GM12878 (cell line): ENCODE data around the gene AZU1. TPM values are rescaled to one million over a fixed set of nuclear protein-coding genes. Genes with fewer than 3 reads are reported as not detected.

Experiments
- ATAC-seq: fragments of 200-7000 bp; cut with Tn5 transposase; 3 replicates; pipeline ENCODE4 v1.9.1; 2020; ENCODE audit warnings: mild to moderate bottlenecking, moderate library complexity
- BruUV-seq: library from RNA; stranded (reverse); fragments of 400-500 nt; replicated peaks from 2 replicates; lab custom pipeline; 2021; lab: Mats Ljungman, UMichigan
- CTCF ChIA-PET: fragments of 300-600 bp; sonication (Branson Sonifier 250); formaldehyde crosslinking; extraction: SDS; loops from one replicate; lab custom pipeline; 2021; ENCODE audit warnings: inconsistent platforms; lab: Yijun Ruan, JAX
- POLR2A ChIA-PET: fragments of 350-600 bp; formaldehyde crosslinking; extraction: SDS; loops from one replicate; lab custom pipeline; 2021; ENCODE audit warnings: inconsistent platforms; lab: Charles Lee
- RAD21 ChIA-PET: fragments of 300-600 bp; sonication (Branson Sonifier 250); formaldehyde crosslinking; loops from one replicate; lab custom pipeline; 2023; ENCODE audit warnings: antibody characterized with exemption; ENCODE audit not compliant: unreplicated experiment; lab: Charles Lee
- SMC1A ChIA-PET: fragments of 300-600 bp; sonication (Branson Sonifier 250); formaldehyde crosslinking; loops from one replicate; lab custom pipeline; 2023; ENCODE audit not compliant: unreplicated experiment, uncharacterized antibody; lab: Charles Lee
- DNase-seq: peaks from one replicate; pipeline ENCODE4 v3.0.0-alpha.2; 2011; ENCODE audit warnings: low read depth, low spot score
- FAIRE-seq: peaks from 3 replicates; lab custom pipeline; 2011; peaks lifted over from hg19 to GRCh38; lab: Jason Lieb, UNC
- H2AFZ ChIP-seq: 2 replicates; pipeline ENCODE4 v1.6.0; 2011; ENCODE audit warnings: low read depth, low read length, control low read depth; ENCODE audit not compliant: control insufficient read depth
- H3K27ac ChIP-seq: 2 replicates; pipeline ENCODE4 v1.5.1; 2011; ENCODE audit warnings: control low read depth; ENCODE audit not compliant: control insufficient read depth, insufficient read depth
- H3K27me3 ChIP-seq, 2 experiments: replicated peaks in 1 of 2; 2 replicates each; pipeline versions ENCODE4 v1.6.0 to v1.6.1; 2011; ENCODE audit warnings: low read length in 1 of 2; ENCODE audit not compliant: control insufficient read depth in 2 of 2, insufficient read depth in 2 of 2
- H3K36me3 ChIP-seq, 2 experiments: 2 replicates each; pipeline ENCODE4 v1.5.1; 2011; ENCODE audit warnings: low read length in 1 of 2; ENCODE audit not compliant: control insufficient read depth in 2 of 2, insufficient read depth in 2 of 2
- H3K4me1 ChIP-seq: 2 replicates; pipeline ENCODE4 v1.6.1; 2011; ENCODE audit warnings: mild to moderate bottlenecking, low read length, moderate library complexity, mixed read lengths; ENCODE audit not compliant: control insufficient read depth, insufficient read depth
- H3K4me2 ChIP-seq: 2 replicates; pipeline ENCODE4 v1.6.0; 2011; ENCODE audit warnings: control low read depth; ENCODE audit not compliant: control insufficient read depth, insufficient read depth
- H3K4me3 ChIP-seq: fragments of 200-600 bp; sonication (generic); 2 replicates; pipeline ENCODE4 v1.5.1; 2016
- H3K79me2 ChIP-seq: 2 replicates; pipeline ENCODE4 v1.6.0; 2011; ENCODE audit warnings: low read length; ENCODE audit not compliant: control insufficient read depth, insufficient read depth
- H3K9ac ChIP-seq: 2 replicates; pipeline ENCODE4 v1.8.0; 2011; ENCODE audit warnings: low read length, control low read depth, mixed read lengths; ENCODE audit not compliant: control insufficient read depth, insufficient read depth
- H3K9me3 ChIP-seq: replicated peaks from 3 replicates; pipeline ENCODE4 v1.5.1; 2011; ENCODE audit warnings: mild to moderate bottlenecking, low read length; ENCODE audit not compliant: control insufficient read depth, insufficient read depth
- H4K20me1 ChIP-seq: 2 replicates; pipeline ENCODE4 v1.6.0; 2011; ENCODE audit not compliant: control insufficient read depth, insufficient read depth
- DPF2 ChIP-seq: fragments of 450-650 bp; IDR thresholded peaks from 2 replicates; pipeline ENCODE4 v1.6.1; 2017; ENCODE audit warnings: mild to moderate bottlenecking
- ELK1 ChIP-seq: IDR thresholded peaks from 2 replicates; pipeline ENCODE4 v1.6.1; 2012; ENCODE audit warnings: low read depth, low read length, improper control_type of control experiment
- JUND ChIP-seq: IDR thresholded peaks from 2 replicates; pipeline ENCODE4 v1.6.1; 2012; ENCODE audit warnings: low read depth, mild to moderate bottlenecking, low read length, improper control_type of control experiment, moderate library complexity
- MYB ChIP-seq: fragments of 150-350 bp; IDR thresholded peaks from 2 replicates; pipeline ENCODE4 v1.6.1; 2014; ENCODE audit warnings: mild to moderate bottlenecking, low read depth, low read length, borderline replicate concordance
- SREBF1 ChIP-seq: IDR thresholded peaks from 2 replicates; pipeline ENCODE4 v1.6.1; 2012; ENCODE audit warnings: mild to moderate bottlenecking, low read length
- SUPT20H ChIP-seq: IDR thresholded peaks from 2 replicates; pipeline ENCODE4 v1.6.1; 2011; ENCODE audit warnings: low read depth, mild to moderate bottlenecking, low read length, moderate library complexity, borderline replicate concordance; ENCODE audit not compliant: control insufficient read depth
- TAF1 ChIP-seq: IDR thresholded peaks from 2 replicates; pipeline ENCODE4 v1.6.1; 2011; ENCODE audit warnings: mild to moderate bottlenecking, low read depth, low read length, borderline replicate concordance
- YBX1 ChIP-seq: fragments of 450-650 bp; IDR thresholded peaks from 2 replicates; pipeline ENCODE4 v1.6.1; 2016; ENCODE audit warnings: antibody characterized with exemption
- ZBTB4 ChIP-seq: fragments of 450-650 bp; formaldehyde crosslinking; IDR thresholded peaks from 2 replicates; pipeline ENCODE4 v1.4.0; 2022; ENCODE audit warnings: mild to moderate bottlenecking, moderate library complexity
- ZNF207 ChIP-seq: fragments of 450-650 bp; IDR thresholded peaks from 2 replicates; pipeline ENCODE4 v1.6.1; 2014; ENCODE audit warnings: antibody characterized with exemption, mild to moderate bottlenecking, borderline replicate concordance
- WGBS: methylation state at CpG from one replicate; pipeline ENCODE4 v1.1.6; 2016; ENCODE audit warnings: low lambda C conversion rate; ENCODE audit not compliant: insufficient replicate concordance, insufficient coverage; ENCODE audit errors: missing lambda C conversion rate; 5-methylcytosine and 5-hydroxymethylcytosine counted together
- in situ Hi-C: fragments of 300-500 bp; cut with MboI; formaldehyde crosslinking; loops from 9 replicates; pipeline ENCODE4 v1.14.3; 2018; ENCODE audit warnings: mixed read lengths
- intact Hi-C: fragments of 100-400 bp; cut with micrococcal nuclease; formaldehyde crosslinking; loops from one replicate; pipeline ENCODE4 v1.14.2; 2022; ENCODE audit not compliant: unreplicated experiment
- polyA plus RNA-seq, 11 experiments: library from polyadenylated mRNA; depleted of rRNA in 4 of 11; unstranded in 6 of 11; stranded (reverse) in 5 of 11; fragments of >200 nt; fragmentation: Nextera tagmentation in 4 of 11; fragmentation: Illumina TruSeq in 1 of 11; extraction: Ambion mirVana in 4 of 11; extraction: Trizol in 1 of 11; gene quantifications; 1 replicate in 1 of 11; 2 replicates in 10 of 11; pipeline versions ENCODE4 v1.2.1 to v1.2.3, GENCODE V29; 2011 to 2016; ENCODE audit warnings: inconsistent platforms in 2 of 11, missing spikeins in 2 of 11, low read depth in 1 of 11
- total RNA-seq, 4 experiments: library from RNA; depleted of rRNA in 3 of 4; stranded (reverse); fragments of >200 nt in 3 of 4; fragmentation: Illumina TruSeq in 1 of 4; extraction: Trizol in 1 of 4; gene quantifications; 2 replicates each; pipeline versions ENCODE4 v1.2.1 to v1.2.3, GENCODE V29; 2013 to 2021

Gene AZU1
- total and polyA plus RNA-seq, 10 of the 15 experiments (the other 5 are each of a cell fraction or from before 2014, with no cell fraction given): not detected

- 58% methylated on average over 30 of the region's 30 CpGs for WGBS
- ChIA-PET POLR2A (interaction anchor here (0.6 to 0.7 kb wide), 2 partner anchors 9 to 141 kb away, joined by 4 to 5 read pairs; no protein-coding TSS in a partner anchor), SMC1A (no interaction called here), CTCF (no interaction called here), RAD21 (no interaction called here)
- Histone ChIP-seq H3K79me2 (no peaks in the 10 kb centered on the region), H3K9ac (no peak overlapping the region), H2AFZ (no peak overlapping the region), H3K27ac (no peak overlapping the region), H3K36me3 (no peaks in the 10 kb centered on the region), H3K4me1 (no peaks in the 10 kb centered on the region), H3K4me2 (no peak overlapping the region), H3K27me3 (no peaks in the 10 kb centered on the region), H3K9me3 (no peaks in the 10 kb centered on the region), H4K20me1 (no peaks in the 10 kb centered on the region), H3K4me3 (no peak overlapping the region)
- no peak for ATAC-seq
- in situ Hi-C loops (no loop called here), intact Hi-C loops (no loop called here)
- DNase-seq: no peak
- no TSS peak for BruUV-seq
- FAIRE-seq: no peak
- TF ChIP-seq SREBF1 (no peak), TAF1 (no peak), YBX1 (no peak)
Measured at GRCh38 chr19:782878-783668, 44.6 kb upstream of the AZU1 start.

GRCh38 chr19:784541-784940, 43.1 kb upstream of the AZU1 start:
- Histone ChIP-seq H3K4me1 (no peaks in the 10 kb centered on the region), H3K27me3 (no peaks in the 10 kb centered on the region; a peak in 1 of 4 replicates), H2AFZ (no peak overlapping the region), H4K20me1 (no peaks in the 10 kb centered on the region), H3K9me3 (no peaks in the 10 kb centered on the region), H3K4me3 (no peak overlapping the region), H3K79me2 (no peaks in the 10 kb centered on the region), H3K36me3 (no peaks in the 10 kb centered on the region), H3K9ac (no peak overlapping the region), H3K27ac (no peak overlapping the region), H3K4me2 (no peak overlapping the region)
- no peak for TF ChIP-seq SUPT20H
- no peak for TF ChIP-seq MYB
- TF ChIP-seq ZNF207: no peak
- TF ChIP-seq JUND: no peak
- no peak for TF ChIP-seq ZBTB4 (CRISPR knock-in tag)
- no peak for TF ChIP-seq ELK1
- no peak for TF ChIP-seq DPF2
- in situ Hi-C loops (no loop called here), intact Hi-C loops (no loop called here)
- ChIA-PET CTCF (interaction anchor here (0.8 kb wide), 1 partner anchor 14 kb away, joined by 4 read pairs; no protein-coding TSS in a partner anchor), RAD21 (no interaction called here), SMC1A (no interaction called here), POLR2A (no interaction called here)
- BruUV-seq: no TSS peak
- 51% methylated on average over 13 of the region's 13 CpGs for WGBS
- FAIRE-seq: no peak
- DNase-seq: no peak
- ATAC-seq: no peak
